ENCODE measurements around the gene METTL1. TPM values are rescaled to one million over a fixed set of nuclear protein-coding genes. Genes with fewer than 3 reads are reported as not detected.

The METTL1 gene
- total and polyA plus RNA-seq, 9 of the 15 experiments (the other 6 are each of a cell fraction or from before 2014, with no cell fraction given) = 12.6 to 65.9 (median 39.2) TPM

GRCh38 chr12:57751788-57752667, 19.9 kb downstream of the METTL1 start, which contains the start of gene CDK4 (continued):
- no peak for TF ChIP-seq HMG20B (CRISPR knock-in tag; IDR thresholded peaks at IDR 0.05)
- TF ChIP-seq ETV5 (CRISPR knock-in tag; IDR thresholded peaks at IDR 0.05; ENCODE audit: low read depth) = peak; percentile 55
- TF ChIP-seq LARP7 (IDR thresholded peaks at IDR 0.05) = no peak
- TF ChIP-seq SMAD2 (IDR thresholded peaks at IDR 0.05; ENCODE audit: low read depth, low read length) = no peak
- no peak for TF ChIP-seq ZNF655 (CRISPR knock-in tag; IDR thresholded peaks at IDR 0.05)
- peak; percentile 72 for TF ChIP-seq GMEB1 (CRISPR knock-in tag; IDR thresholded peaks at IDR 0.05)

- ATAC-seq (peak; percentile 14), DNase-seq (ENCODE audit: extremely low read depth in 1 of 4, low spot score in 3 of 4) (no peak), FAIRE-seq (no peak)
- Histone ChIP-seq H3K27me3 (ENCODE audit: control insufficient read depth in 2 of 2, insufficient read depth in 2 of 2, low read length in 2 of 2) (no peaks in the 10 kb centered on the region; a peak in 1 of 5 replicates), H3K9me3 (replicated peaks; ENCODE audit: control insufficient read depth, insufficient read depth, low read depth, low read length) (no peaks in the 10 kb centered on the region), H4K20me1 (replicated peaks; ENCODE audit: control insufficient read depth, insufficient read depth, low read length) (no peaks in the 10 kb centered on the region), H3K4me1 (replicated peaks in 1 of 2; ENCODE audit: control insufficient read depth in 2 of 2, insufficient read depth in 2 of 2, low read length in 2 of 2) (peaks cover 29 to 39% of the 10 kb centered on the region in 2 experiments), H3K4me2 (ENCODE audit: insufficient read depth, low read length) (peak overlapping the region; percentile 99), H3K4me3 (peak overlapping the region; percentile 66), H3K79me2 (ENCODE audit: control insufficient read depth, insufficient read depth, low read length) (peaks cover 44% of the 10 kb centered on the region), H2AFZ (ENCODE audit: low read depth, low read length) (0 out of 2 replicates have a peak overlapping the region, but pooled peaks have one; percentile 51), H3K36me3 (ENCODE audit: control insufficient read depth, insufficient read depth, low read length) (peaks cover 50% of the 10 kb centered on the region), H3K27ac (ENCODE audit: extremely low read depth, low read depth, low read length) (peak overlapping the region; percentile 96), H3K9ac (ENCODE audit: insufficient read depth in 1 of 2, low read depth in 2 of 2, low read length in 2 of 2) (peak overlapping the region; percentile 97), H3K9me1 (ENCODE audit: control insufficient read depth, insufficient read depth, low read length) (no peaks in the 10 kb centered on the region)
- no TSS peak for BruUV-seq (replicated peaks)
- POLR2A ChIA-PET = interaction anchor here (0.6 to 1.2 kb wide), 3 partner anchors 19 to 232 kb away, joined by 3 to 5 read pairs (median 4); no protein-coding TSS in a partner anchor
- in situ Hi-C loops (cut with MboI) (no loop called here), intact Hi-C loops (cut with micrococcal nuclease) (no loop called here)
- CTCF ChIA-PET (ENCODE audit: low intra/inter-chr PET ratio) = no interaction called here
- 0% methylated on average over 8 of the region's 8 CpGs for WGBS (ENCODE audit: insufficient coverage, low coverage, missing lambda C conversion rate)
- TF ChIP-seq, protein P1, sequence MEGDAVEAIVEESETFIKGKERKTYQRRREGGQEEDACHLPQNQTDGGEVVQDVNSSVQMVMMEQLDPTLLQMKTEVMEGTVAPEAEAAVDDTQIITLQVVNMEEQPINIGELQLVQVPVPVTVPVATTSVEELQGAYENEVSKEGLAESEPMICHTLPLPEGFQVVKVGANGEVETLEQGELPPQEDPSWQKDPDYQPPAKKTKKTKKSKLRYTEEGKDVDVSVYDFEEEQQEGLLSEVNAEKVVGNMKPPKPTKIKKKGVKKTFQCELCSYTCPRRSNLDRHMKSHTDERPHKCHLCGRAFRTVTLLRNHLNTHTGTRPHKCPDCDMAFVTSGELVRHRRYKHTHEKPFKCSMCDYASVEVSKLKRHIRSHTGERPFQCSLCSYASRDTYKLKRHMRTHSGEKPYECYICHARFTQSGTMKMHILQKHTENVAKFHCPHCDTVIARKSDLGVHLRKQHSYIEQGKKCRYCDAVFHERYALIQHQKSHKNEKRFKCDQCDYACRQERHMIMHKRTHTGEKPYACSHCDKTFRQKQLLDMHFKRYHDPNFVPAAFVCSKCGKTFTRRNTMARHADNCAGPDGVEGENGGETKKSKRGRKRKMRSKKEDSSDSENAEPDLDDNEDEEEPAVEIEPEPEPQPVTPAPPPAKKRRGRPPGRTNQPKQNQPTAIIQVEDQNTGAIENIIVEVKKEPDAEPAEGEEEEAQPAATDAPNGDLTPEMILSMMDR (IDR thresholded peaks at IDR 0.05 in 2 of 3, conservative IDR thresholded peaks at IDR 0.05 in 1 of 3; ENCODE audit: insufficient read depth in 2 of 3, low read depth in 1 of 3, low read length in 3 of 3) = 0 out of 6 replicates have a peak, but pooled peaks of 1 of the 3 experiments have one; percentile 12
- peak; percentile 54; the same call in 1 of the 2 replicates for TF ChIP-seq HDGF (IDR thresholded peaks at IDR 0.05)
- no peak for TF ChIP-seq TEAD4 (IDR thresholded peaks at IDR 0.05; ENCODE audit: low read length)
- TF ChIP-seq TEAD4 (CRISPR knock-in tag; IDR thresholded peaks at IDR 0.05; ENCODE audit: borderline replicate concordance) = no peak
- TF ChIP-seq, protein P2, sequence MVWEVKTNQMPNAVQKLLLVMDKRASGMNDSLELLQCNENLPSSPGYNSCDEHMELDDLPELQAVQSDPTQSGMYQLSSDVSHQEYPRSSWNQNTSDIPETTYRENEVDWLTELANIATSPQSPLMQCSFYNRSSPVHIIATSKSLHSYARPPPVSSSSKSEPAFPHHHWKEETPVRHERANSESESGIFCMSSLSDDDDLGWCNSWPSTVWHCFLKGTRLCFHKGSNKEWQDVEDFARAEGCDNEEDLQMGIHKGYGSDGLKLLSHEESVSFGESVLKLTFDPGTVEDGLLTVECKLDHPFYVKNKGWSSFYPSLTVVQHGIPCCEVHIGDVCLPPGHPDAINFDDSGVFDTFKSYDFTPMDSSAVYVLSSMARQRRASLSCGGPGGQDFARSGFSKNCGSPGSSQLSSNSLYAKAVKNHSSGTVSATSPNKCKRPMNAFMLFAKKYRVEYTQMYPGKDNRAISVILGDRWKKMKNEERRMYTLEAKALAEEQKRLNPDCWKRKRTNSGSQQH (CRISPR knock-in tag; IDR thresholded peaks at IDR 0.05) = peak; percentile 41; the same call in 1 of the 2 replicates
- TF ChIP-seq TBP (optimal IDR thresholded peaks at IDR 0.05; ENCODE audit: low read depth, low read length) = peak; percentile 34
- 0 out of 2 replicates have a peak, but pooled peaks have one; percentile 18 for TF ChIP-seq THRAP3 (IDR thresholded peaks at IDR 0.05; ENCODE audit: borderline replicate concordance)
- 0 out of 2 replicates have a peak, but pooled peaks have one; percentile 12 for TF ChIP-seq MYNN (IDR thresholded peaks at IDR 0.05)
- no peak for TF ChIP-seq MYNN (CRISPR knock-in tag; IDR thresholded peaks at IDR 0.05)
Measured at GRCh38 chr12:57751432-57751787, 20.5 kb downstream of the METTL1 start.

Measured in K562 (cell line).